ENCODE results near the gene MICALL2.

- TF ChIP-seq CTCF (IDR thresholded peaks at IDR 0.05) (no peak), EP300 (IDR thresholded peaks at IDR 0.05; ENCODE audit: low read depth) (no peak), POLR2AphosphoS5 (IDR thresholded peaks at IDR 0.05) (no peak)
Observed at GRCh38 chr7:1409555-1409954, 49.7 kb downstream of the MICALL2 start.
